ENCODE results near the gene GRK4. TPM values are rescaled to one million over a fixed set of nuclear protein-coding genes. Genes with fewer than 3 reads are reported as not detected.

The GRK4 gene
- total and polyA plus RNA-seq, 2 of the 4 experiments (the other 2 are of a cell fraction), result 1.6 to 2.2 TPM

GRCh38 chr4:3054169-3054759 is 90.9 kb downstream of the GRK4 start:
- peaks cover 15% of the 10 kb centered on the region for H3K27me3 ChIP-seq (ENCODE audit: control insufficient read depth, insufficient read depth, low read length)
- H3K27ac ChIP-seq (ENCODE audit: insufficient read depth, low read length), result no peak overlapping the region
- H2BK120ac ChIP-seq (ENCODE audit: low read depth, low read length), result no peak overlapping the region
- ATAC-seq (ENCODE audit: low read depth), result no peak
- no peak overlapping the region for H3K4ac ChIP-seq (ENCODE audit: low read depth, low read length)
- no peak overlapping the region for H2AK9ac ChIP-seq (replicated peaks; ENCODE audit: low read depth, low read length, poor library complexity)
- H2BK20ac ChIP-seq (ENCODE audit: low read depth, low read length), result no peak overlapping the region
- H3K9me1 ChIP-seq (ENCODE audit: insufficient read depth, low read length), result no peaks in the 10 kb centered on the region
- H2AK5ac ChIP-seq (ENCODE audit: low read depth, low read length), result no peak overlapping the region
- no peak overlapping the region for H3K56ac ChIP-seq (ENCODE audit: extremely low read depth, insufficient read depth, low read length)
- H3K14ac ChIP-seq (replicated peaks; ENCODE audit: low read depth, low read length), result no peak overlapping the region
- H4K20me1 ChIP-seq (ENCODE audit: insufficient read depth, low read length), result no peaks in the 10 kb centered on the region
- no peak overlapping the region for H4K8ac ChIP-seq (ENCODE audit: low read depth in 2 of 2, low read length in 2 of 2)
- peaks cover 9% of the 10 kb centered on the region for H3K9me3 ChIP-seq (ENCODE audit: control insufficient read depth, insufficient read depth, low read length)
- no peak overlapping the region for H4K91ac ChIP-seq (ENCODE audit: insufficient read depth, low read depth, low read length)
- no peaks in the 10 kb centered on the region for H3K4me1 ChIP-seq (ENCODE audit: control insufficient read depth, insufficient read depth, low read length)
- POLR2A ChIA-PET (ENCODE audit: unreplicated experiment), result no interaction called here
- no peak overlapping the region for H2BK15ac ChIP-seq (ENCODE audit: low read depth, low read length)
- no peak overlapping the region for H3K4me2 ChIP-seq (ENCODE audit: low read depth, low read length)
- no peak overlapping the region for H3K9ac ChIP-seq (ENCODE audit: low read depth, low read length)
- no TSS peak for BruUV-seq (replicated peaks)
- H3K18ac ChIP-seq (ENCODE audit: low read depth, low read length), result no peak overlapping the region
- H3K4me3 ChIP-seq (ENCODE audit: insufficient read depth, low read depth, low read length), result no peak overlapping the region
- WGBS, 2 experiments (ENCODE audit: extremely low coverage in 2 of 2, insufficient read length in 1 of 2), result no CpG with 5 or more reads among the region's 2 CpGs
- TF ChIP-seq MAFK (IDR thresholded peaks at IDR 0.05; ENCODE audit: low read depth, low read length), result no peak
- no peak for TF ChIP-seq MAZ (IDR thresholded peaks at IDR 0.05; ENCODE audit: borderline replicate concordance, low read depth, low read length)
- no peak for TF ChIP-seq MXI1 (IDR thresholded peaks at IDR 0.05; ENCODE audit: borderline replicate concordance, low read depth, low read length)
- no peak for TF ChIP-seq NFE2L2 (IDR thresholded peaks at IDR 0.05; ENCODE audit: low read depth, low read length)
- TF ChIP-seq CHD1 (IDR thresholded peaks at IDR 0.05; ENCODE audit: low read depth, low read length), result no peak
- TF ChIP-seq BHLHE40 (IDR thresholded peaks at IDR 0.05; ENCODE audit: low read depth, low read length), result no peak
- no peak for TF ChIP-seq CEBPB (IDR thresholded peaks at IDR 0.05; ENCODE audit: low read depth, low read length)
- TF ChIP-seq ELK1 (IDR thresholded peaks at IDR 0.05; ENCODE audit: borderline replicate concordance, low read depth, low read length), result no peak
- DNase-seq, result no peak
- CTCF ChIA-PET, result no interaction called here
- no peak overlapping the region for H3K23ac ChIP-seq (ENCODE audit: low read depth, low read length)
- H3K36me3 ChIP-seq (ENCODE audit: control insufficient read depth, insufficient read depth, low read length), result no peaks in the 10 kb centered on the region
- no peak overlapping the region for H2AFZ ChIP-seq (replicated peaks; ENCODE audit: low read length, poor library complexity)
- no peaks in the 10 kb centered on the region for H3K79me1 ChIP-seq (ENCODE audit: low read depth in 1 of 2, low read length in 2 of 2)
- in situ Hi-C loops (cut with MboI; ENCODE audit: low sequenced_read_pairs), result no loop called here
- no peak overlapping the region for H2BK5ac ChIP-seq (ENCODE audit: low read depth, low read length, poor library complexity, severe bottlenecking)
- intact Hi-C loops (cut with micrococcal nuclease), result no loop called here
- no peak overlapping the region for H4K5ac ChIP-seq (ENCODE audit: low read depth, low read length)
- dilution Hi-C loops (cut with HindIII; ENCODE audit: low sequenced_read_pairs, unreplicated experiment), result no loop called here
